NCI-H1105 (cell line): ENCODE data around the gene REEP6.
"Not testable (repeated sequence)": the region's sequence is repeated elsewhere in the genome, so short reads cannot be mapped to it uniquely, and the experiment has no call there.

Experiments used
- DNase-seq: peaks from one replicate; lab custom pipeline; 2025; lab: John Stamatoyannopoulos, UW

Gene REEP6

DNA sequence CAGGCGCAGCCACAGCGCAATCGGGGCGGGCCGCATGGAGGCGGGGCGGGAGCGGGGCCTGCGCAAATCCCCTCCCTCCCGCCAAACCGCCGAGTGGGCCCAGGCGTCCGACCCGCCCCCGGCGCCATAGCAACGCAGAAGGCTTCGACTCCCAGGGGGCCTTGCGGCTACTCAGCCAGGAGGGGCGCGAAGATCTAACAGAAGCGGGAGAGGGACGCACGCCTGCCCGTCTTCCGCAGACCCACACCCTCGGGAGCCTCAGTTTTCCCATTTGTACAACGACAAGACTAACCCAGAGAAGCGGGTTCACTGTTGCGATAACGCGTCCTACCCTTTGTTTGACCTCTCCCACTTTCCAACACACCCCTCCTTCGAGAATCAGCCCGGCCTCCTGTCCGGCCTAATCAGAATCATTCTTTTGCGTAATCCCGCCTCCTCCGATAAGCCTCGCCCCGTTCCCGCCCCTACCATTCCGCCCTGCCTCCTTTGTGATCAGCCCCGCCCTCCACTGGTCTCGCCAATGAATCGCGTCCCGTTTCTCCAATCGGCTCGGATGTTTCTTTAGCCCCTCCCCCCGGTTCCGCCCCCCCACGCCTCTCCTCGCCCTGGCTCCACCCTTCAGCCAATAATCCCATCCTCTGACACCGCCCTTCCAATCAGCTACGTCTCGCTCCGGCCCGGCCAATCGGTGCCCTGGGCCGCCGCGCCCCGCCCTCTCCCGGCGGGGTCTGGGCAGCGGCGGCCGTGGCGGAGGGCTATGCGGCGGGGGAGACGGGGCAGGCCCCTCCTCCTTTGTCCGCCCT is 469 bp upstream of the REEP6 start, which contains the start of gene PCSK4:
PCSK4 (minus strand) TSS at position 40 of the 803 bp plus-strand sequence; CDS start at position 36, 4 bp downstream.
- DNase-seq, result peak; percentile 99

- no peak for DNase-seq
Measured at GRCh38 chr19:1491849-1492170, 829 bp downstream of the REEP6 start.

- no peak for DNase-seq
Measured at GRCh38 chr19:1492474-1493006, 1.6 kb downstream of the REEP6 start.

DNA sequence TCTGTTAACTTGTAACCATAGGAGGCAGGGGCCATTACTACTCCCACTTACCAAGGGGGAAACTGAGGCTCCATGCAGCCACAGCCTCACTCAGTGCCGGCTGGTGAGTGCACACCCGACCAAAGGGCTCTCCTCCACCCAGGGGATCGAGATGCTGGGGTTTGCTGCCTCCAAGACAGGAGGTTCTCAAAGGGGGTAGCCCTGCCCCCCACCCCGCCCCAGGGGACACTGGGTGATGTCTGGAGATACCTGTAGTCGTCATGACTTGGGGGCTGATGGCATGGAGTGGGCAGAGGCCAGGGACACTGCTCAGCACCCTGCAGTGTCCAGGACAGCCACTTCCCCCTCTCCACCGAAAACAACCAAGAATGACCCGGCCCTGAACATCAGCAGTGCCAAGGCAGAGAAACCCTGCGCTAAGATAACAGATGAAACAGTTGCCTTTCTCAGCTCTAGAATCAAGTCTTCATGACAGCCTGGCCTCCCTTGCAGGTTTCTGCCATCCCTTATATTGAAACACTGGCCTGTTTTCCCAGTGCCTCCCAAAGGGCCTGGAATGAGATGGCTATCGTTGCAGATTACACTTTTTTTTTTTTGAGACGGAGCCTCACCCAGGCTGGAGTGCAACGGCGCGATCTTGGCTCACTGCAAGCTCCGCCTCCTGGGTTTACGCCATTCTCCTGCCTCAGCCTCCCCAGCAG is 3.3 kb downstream of the REEP6 start:
- no peak for DNase-seq

DNA sequence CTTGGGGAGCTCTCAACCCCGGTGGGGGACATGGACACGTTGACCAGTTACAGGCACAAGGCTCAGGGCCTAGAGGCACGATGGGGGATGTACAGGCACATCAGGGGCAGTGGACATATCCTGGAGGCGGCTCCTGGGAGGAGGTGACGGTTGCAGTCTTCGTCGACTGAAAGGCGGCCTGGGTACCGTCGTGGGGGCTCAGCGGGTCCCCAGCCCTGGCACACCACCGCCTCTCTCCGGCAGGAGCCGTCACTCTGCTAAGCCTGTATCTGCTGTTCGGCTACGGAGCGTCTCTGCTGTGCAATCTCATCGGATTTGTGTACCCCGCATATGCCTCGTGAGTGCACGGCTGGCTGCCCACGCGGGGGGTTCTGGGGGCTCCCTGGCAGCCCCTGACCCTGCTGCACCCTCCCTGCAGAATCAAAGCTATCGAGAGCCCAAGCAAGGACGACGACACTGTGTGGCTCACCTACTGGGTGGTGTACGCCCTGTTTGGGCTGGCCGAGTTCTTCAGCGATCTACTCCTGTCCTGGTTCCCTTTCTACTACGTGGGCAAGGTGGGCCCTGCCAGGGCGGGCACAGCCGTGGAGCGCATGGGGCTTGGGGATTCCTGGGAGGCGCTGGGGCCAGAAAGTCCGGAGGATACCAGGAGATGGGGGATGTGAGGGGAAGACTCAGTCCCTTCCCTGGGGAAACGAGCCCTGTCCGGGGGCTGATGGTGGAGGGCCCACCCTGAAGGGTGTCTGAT is 4.2 kb downstream of the REEP6 start:
- no peak for DNase-seq

DNA sequence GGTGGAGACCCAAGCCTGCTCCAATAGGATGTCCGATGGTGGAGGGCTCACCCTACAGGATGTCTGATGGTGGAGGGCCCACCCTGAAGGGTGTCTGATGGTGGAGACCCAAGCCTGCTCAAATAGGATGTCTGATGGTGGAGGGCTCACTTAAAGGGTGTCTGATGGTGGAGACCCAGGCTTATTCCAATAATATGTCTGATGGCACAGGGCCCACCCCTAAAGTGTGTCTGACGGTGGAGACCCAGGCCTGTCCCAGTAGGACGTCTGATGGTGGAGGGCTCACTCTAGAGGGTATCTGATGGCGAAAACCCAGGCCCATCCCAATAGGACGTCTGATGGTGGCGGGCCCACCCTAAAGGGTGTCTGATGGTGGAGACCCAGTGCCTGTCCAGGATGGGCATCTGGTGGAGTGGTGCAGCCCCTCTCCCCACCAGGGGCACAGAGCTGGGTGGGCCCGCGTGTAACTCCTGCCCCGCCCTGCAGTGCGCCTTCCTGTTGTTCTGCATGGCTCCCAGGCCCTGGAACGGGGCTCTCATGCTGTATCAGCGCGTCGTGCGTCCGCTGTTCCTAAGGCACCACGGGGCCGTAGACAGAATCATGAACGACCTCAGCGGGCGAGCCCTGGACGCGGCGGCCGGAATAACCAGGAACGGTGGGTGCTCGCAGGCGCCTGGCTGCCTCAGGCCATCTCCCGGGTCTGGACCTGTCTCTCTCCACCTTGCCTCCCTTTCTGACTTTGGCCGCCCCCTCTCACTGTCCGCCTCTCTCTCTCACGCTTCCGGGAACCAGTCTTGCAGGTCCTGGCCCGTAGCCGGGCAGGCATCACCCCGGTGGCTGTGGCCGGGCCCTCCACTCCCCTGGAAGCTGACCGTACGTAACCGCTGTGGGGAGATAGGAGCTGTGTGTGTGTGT is 5.1 kb downstream of the REEP6 start:
- DNase-seq, result no peak

DNA sequence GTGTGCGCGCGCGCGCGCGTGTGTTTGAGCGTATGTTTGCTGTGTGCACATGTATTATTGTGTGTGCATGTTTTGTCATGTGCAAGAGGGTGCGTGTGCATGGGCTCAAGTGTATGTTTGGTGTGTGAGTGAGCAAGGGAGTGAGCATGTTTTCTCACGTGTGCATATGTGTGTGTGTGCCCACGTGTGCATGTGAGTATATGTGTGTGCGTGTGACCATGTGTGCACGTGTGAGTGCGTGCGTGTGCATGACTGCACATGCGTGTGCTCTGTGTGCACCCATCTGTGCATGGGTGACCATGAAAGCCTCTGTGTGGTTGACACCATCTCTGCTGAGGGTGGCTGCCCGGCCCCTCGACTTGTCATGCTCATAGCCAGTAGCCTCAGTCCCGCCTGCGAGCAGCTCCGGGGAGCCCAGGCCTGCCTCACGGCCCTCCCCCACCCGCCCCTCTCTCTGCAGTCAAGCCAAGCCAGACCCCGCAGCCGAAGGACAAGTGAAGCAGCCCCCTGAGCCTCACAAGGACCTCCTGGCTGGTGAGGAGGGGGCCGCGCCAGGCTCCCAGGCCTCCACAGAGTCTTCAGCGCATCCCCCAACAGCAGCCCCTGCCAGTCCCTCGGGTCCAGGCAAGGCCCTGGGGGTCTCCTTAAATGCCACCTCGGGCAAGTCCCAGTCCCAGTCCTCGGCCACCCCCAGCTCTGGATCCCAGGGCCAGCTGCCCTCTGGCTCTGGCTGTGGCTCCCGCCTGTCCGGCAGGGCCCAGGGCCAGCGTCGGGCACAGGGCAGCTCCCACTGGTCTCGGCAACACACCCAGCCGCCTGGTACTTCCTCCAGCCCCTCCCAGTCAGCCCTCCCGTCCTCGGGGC is 6.0 kb downstream of the REEP6 start:
- DNase-seq, result no peak

GRCh38 chr19:1497578-1498235 is 6.7 kb downstream of the REEP6 start:
- DNase-seq, result no peak

DNA sequence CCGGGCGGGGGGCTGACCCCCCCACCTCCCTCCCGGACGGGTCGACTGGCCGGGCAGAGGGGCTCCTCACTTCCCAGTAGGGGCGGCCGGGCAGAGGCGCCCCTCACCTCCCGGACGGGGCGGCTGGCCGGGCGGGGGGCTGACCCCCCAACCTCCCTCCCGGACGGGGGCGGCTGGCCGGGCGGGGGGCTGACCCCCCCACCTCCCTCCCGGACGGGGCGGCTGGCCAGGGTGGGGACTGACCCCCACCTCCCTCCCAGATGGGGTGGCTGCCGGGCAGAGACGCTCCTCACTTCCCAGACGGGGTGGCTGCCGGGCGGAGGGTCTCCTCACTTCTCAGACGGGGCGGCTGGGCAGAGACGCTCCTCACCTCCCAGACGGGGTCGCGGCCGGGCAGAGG is 8.2 kb downstream of the REEP6 start:
- not testable (repeated sequence) for DNase-seq

GRCh38 chr19:1501200-1501595 is 10.2 kb downstream of the REEP6 start:
- no peak for DNase-seq

DNA sequence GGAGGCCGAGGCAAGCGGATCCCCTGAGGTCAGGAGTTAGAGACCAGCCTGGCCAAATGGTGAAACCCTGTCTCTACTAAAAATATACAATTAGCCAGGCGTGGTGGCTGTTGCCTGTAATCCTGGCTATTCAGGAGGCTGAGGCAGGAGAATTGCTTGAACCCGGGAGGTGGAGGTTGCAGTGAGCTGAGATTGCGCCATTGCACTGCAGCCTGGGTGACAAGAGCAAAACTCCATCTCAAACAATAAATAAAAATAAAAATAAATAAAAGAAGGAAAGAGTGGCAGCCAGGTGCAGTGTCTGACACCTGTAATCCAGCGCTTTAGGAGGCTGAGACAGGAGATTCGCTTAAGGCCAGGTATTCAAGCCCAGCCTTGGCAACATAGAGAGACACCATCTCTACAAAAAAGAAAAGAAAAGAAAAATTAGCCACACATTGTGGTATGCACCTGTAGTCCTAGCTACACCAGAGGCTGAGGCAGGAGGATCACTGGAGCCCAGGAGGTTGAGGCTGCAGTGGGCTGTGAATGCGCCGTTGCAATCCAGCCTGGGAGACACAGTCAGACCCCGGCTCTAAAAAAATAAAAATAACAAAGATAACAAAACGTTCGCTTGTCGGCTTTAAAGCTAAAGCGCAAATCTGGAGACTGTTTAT is 11.6 kb downstream of the REEP6 start:
- DNase-seq, result no peak

- DNase-seq, result peak; percentile 44
Measured at GRCh38 chr19:1503089-1503924, 12.3 kb downstream of the REEP6 start.

- no peak for DNase-seq
Measured at GRCh38 chr19:1503925-1504773, 13.2 kb downstream of the REEP6 start.

GRCh38 chr19:1505012-1505411 is 14.0 kb downstream of the REEP6 start:
- no peak for DNase-seq

- no peak for DNase-seq
Measured at GRCh38 chr19:1505991-1506881, 15.3 kb downstream of the REEP6 start.

GRCh38 chr19:1507192-1507660 is 16.2 kb downstream of the REEP6 start:
- no peak for DNase-seq
